Stimulated activated CD4-positive, alpha-beta T cell treated with anti-CD3 and anti-CD28 coated beads, Interleukin-4, amount 100 ng/mL, for 48 hours (primary cell): Measurements from ENCODE around the gene FAF1.
"Not testable (repeated sequence)": the region's sequence is repeated elsewhere in the genome, so short reads cannot be mapped to it uniquely, and the experiment has no call there.

Experiments used
- DNase-seq, 2 donors: peaks; one replicate each; pipeline ENCODE4 v3.0.0-alpha.2; 2020; ENCODE audit warnings: low read depth in 2 of 2

The FAF1 gene

DNA sequence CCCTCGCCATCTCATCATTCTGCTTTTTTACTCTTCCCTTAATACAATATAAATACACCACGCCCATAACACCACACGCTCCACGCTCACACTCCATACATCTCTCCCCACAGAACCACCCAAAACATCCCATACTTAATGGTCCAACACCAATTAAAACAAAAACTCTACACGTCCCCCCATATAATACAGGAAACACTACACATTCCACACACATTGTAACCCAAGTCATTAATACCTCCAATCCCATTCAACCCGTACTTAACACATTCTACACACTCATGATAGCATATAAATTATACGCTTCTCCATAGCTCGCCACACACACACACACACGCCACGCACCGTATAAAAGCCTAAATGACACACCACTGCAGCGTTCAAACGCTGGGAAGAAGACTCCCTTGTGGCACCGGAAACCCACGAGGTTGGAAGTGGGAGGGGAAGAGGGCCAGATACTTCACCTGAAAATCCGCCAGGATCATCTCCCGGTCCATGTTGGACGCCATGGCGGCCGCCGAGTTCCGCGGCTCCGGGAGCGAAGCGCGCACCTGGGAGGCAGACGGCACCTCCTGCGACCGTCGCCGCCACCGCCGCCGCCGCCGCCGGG lies 659 bp downstream of the FAF1 start:
- DNase-seq, result no peak

DNA sequence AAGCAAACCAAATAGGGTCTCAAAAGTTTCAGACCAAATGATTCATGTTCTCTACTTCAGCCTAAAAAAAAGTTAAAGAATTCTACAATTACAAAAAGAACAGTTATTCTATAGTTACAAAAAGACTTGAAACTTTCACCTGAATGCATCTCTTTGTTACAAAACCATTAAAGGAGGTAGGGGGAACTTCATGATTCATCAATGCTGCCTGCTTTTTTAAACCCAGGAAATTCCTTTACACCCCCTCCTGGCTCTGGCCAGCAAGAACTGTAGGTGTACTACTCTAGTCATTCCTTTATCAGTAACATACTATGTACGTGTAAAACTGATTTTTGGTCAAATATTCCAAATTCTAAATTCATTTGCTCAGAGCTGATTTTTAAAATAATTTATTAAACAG lies 5.0 kb downstream of the FAF1 start:
- no peak for DNase-seq

DNA sequence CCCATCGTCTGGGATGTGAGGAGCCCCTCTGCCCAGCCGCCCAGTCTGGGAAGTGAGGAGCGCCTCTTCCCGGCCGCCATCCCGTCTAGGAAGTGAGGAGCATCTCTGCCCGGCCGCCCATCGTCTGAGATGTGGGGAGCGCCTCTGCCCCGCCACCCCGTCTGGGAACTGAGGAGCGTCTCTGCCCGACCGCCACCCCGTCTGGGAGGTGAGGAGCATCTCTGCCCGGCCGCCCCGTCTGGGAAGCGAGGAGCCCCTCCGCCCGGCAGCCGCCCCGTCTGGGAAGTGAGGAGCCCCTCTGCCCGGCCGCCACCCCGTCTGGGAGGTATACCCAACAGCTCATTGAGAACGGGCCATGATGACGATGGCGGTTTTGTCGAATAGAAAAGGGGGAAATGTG lies 7.5 kb downstream of the FAF1 start:
- DNase-seq, result not testable (repeated sequence)

DNA sequence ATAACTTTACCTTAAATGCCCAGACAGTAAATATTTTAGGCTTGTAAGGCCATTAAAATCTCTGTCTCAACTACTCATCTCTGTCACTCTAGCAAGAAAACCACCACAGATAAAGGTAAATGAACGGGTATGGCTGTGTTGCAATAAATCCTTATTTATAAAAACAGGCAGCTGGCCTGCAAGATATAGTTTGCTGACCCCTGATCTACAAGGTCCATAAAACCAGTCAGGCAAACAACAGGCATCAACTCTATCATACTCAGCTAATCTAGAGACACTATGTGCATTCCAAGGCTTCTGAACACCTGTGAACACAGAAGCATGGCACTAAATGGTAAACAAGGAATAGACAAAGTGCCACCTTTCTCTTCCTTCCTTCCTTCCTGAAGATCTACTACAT lies 9.7 kb downstream of the FAF1 start:
- DNase-seq, result no peak

DNA sequence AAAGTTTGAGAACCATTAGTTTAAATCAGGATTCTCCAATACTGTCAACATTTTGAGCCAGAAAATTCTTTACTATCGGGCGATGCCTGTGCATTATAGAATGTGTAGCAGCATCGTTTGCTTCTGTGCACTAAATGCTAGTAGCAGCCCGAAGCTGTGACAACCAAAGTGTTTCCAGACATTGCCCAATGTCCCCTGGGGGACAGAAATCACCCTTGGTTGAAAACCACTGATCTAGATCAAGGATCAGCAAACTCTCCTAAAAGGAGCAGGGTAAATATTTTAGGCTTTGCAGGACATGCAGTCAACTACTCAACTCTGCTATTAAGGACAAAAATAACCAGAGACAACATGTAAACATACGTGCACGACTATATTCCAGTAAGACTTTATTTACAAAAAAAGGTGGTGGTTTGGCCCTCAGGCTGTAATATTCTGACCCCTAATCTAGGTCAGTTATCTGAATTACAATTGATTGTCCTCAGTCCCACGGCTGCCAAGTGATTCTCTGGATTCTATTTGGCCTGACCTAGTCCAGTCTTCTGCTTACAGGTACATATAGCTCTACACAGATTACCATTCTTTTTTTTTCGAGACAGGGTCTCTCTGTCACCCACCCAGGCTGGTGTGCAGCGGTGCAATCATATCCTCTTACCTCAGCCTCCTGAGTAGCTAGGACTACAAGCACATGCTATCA lies 10.6 kb downstream of the FAF1 start:
- no peak for DNase-seq

DNA sequence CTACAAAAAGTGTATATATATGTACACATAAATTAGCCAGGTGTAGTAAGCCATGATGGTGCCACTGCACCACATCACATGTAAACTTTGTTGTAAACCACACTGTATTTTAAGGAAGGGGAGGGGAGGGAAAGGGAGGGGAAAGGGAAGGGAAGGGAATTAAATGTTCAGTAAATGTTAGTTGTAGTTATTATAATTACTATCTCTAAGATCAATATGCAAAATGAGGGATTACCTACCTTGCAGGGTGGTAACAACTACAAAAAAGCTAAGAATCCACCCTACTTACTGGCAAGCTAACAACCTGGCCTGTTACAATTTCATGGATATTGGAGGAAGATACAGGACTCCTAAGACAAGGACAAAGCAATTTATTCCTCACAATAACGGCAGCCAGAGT lies 17.7 kb downstream of the FAF1 start:
- DNase-seq, result no peak

DNA sequence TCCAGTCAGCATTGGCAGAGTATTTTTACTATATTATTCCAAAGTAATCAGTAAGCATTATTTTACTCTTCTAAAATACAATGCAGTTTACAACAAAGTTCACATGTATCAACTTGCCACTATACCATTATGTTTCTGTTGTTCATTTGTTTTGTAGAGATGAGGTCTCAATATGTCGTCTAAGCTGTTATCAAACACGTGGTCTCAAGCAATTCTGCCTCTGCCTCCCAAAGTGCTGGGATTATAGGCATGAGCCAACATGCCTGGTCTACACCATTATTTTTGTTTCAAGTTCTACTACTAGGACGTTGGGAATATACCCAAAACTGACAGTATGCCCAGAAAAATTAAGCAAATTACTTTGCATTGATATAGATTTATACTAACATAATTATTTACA lies 19.8 kb downstream of the FAF1 start:
- no peak for DNase-seq

DNA sequence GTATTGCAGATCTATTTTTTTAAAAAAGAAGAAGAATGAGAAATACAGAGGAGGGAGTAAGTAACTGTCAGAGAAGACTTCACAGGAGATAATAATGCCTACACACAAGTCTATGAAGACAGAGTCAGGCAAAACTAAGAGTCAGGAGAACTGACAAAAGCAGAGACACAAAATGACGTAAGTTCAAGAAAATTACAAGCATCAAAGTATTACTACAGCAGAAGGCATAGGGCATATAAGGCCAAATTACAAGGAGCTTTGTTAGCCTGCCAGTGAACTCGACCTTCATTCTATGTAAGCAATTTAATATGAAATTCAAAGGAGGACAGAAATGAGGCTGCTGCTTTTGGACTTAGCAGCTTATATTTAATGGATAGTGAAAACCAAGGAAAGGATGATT lies 23.7 kb downstream of the FAF1 start:
- no peak for DNase-seq

DNA sequence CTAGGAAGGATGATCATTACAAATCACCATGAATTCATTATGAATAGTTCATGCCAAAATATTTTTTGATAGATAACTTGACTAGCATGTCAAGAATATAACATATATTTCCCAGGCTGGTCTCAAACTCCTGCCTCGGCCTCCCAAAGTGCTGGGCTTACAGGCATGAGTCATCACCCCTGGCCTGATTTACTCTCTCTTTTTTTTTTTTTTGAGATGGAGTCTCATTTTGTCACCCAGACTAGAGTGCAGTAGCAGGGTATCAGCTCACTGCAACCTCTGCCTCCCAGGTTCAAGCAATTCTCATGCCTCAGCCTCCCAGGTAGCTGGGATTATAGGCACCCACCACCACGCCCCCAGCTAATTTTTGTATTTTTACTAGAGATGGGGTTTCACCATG lies 24.8 kb downstream of the FAF1 start:
- not testable (repeated sequence) for DNase-seq

DNA sequence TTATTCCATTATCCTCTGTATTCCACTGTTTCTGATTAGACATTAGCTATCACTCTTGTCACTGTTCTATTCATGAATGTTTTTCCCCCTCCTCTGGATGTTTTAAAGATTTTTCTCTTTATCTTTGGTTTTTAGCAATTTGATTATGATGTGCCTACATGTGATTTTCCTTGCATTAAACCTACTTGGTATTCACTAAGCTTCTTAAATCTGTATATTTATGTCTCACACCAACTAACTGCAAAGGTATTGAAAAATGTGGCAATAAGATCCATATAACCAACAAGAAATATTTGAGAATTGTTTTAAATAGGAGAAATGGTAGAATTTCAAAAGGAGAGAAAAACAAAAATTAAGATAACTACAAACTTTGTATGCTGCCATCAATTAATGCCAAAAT lies 25.2 kb downstream of the FAF1 start:
- no peak for DNase-seq

DNA sequence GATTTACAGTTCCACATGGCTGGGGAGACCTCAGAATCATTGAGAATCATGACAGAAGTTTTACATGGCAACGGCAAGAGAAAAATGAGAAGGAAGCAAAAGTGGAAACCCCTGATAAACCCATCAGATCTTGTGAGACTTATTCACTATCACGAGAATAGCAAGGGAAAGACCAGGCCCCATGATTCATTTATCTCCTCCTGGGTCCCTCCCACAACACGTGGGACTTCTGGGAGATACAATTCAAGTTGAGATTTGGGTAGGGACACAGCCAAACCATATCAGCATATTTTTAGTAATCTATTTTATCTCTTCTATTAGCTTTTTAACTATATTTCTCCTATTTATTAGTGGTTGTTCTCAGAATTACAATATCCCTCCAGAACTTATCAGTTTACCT lies 26.3 kb downstream of the FAF1 start:
- DNase-seq, result not testable (repeated sequence)

DNA sequence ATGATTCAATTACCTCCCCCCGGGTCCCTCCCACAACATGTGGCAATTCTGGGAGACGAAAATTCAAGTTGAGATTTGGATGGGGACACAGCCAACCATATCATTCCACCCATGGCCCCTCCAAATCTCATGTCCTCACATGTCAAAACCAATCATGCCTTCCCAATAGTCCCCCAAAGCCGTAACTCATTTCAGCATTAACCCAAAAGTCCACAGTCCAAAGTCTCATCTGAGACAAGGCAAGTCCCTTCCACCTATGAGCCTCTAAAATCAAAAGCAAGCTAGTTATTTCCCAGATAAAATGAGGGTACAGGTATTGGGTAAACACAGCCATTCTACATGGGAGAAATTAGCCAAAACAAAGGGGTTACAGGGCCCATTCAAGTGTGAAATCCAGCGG lies 28.0 kb downstream of the FAF1 start:
- DNase-seq, result not testable (repeated sequence)

DNA sequence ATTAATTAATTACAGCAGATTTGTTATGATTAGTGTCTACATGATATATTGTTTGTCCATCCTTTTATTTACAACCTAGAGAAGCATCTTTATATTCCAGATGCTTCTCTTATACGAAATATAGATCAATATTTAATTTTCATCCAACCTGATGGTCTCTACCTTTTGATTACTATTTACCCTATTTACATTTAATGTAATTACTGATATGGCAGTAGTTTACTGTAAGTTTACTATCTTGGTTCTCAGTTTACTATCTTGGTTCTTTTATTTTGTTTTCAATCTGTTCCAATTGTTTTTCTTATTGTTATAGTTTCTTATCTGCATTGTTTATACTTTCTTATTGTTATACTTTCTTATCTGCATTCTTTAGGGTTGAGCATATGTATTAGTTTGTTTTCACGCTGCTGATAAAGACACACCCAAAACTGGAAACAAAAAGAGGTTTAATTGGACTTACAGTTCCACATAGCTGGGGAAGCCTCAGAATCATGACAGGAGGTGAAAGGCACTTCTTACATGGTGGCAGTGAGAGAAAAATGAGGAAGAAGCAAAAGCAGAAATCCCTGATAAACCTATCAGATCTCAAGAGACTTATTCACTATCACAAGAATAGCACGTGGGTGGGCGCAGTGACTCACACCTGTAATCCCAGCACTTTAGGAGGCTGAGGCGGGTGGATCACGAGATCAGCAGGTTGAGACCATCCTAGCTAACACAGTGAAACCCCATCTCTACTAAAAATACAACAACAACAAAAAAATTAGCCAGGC lies 28.9 kb downstream of the FAF1 start:
- peak; percentile 4 to 7 for DNase-seq

DNA sequence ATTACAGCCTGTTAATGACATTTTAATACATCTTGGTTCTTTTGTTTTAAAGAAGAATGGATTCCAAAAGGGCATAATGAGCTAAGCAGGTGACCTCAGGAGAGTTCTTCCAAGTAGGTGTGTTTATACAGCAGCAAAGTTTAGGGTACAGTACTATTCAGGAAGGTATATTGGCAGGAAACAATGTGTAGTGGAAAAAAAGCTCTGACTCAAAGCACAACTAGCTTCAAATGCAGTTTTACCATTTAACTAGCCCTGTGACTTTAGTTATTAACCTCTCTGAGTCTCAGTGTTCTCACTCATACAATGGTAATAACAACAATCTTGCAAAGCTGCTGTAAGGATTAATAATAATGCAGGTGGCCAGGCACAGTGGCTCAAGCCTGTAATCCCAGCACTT lies 29.9 kb downstream of the FAF1 start:
- DNase-seq, result no peak

DNA sequence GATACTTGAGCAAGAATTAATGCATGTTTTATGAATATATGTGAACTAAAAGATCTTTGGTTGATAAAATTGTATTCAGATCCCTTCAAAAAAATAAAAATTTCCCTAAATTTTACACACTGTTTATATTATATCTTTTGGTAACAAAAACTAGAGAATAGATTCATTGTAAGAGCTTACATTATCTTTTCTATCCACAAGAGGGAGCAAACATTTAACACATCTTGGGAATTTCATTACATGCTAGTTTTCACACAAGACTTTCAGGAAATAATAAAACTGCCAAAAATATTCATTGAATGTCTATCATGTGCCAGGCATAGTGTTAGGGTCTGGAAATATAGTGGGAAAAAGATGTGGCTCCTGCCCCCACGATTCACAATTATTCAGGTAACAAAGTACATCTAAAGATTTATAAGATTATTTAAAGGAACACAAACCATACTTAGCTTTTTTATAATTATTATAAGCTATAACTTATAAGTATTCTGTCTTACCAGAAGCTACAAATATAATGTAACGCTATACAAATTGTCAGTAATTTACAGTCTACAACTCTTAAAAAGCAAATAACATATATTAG lies 30.6 kb downstream of the FAF1 start:
- DNase-seq, result no peak

DNA sequence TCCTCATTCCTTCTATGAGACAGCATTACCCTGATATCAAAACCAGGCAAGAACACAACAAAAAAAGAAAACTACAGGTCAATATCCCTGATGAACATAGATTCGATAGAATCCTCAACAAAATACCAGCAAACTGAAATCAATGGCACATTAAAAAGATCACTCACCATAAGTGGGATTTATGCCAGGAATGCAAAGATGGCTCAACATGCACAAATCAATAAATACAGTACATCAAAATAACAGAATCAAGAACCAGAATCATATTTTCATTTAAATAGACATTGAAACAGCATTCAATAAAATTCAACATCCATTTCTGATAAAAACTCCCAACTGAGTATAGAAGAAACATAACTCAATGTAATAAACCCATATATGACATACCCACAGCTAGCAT lies 36.5 kb downstream of the FAF1 start:
- no peak for DNase-seq

DNA sequence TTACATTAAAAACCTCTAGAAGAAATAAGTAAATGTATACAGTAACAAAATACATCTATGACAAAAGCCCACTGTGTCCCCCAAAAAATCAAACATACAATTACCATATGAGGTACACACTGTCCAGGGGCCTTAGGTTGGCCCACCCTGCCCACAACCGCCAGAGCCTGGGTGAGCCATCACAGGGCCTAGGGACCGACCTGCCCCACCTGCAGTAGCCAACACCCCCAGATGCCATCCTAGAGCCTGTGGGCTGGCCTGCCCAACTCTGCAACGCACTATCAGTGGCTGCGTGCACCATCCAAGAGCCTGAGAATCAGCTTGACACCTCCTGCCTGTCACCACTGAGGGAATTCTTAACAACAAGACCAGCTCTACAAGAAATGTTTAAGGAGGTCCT lies 39.0 kb downstream of the FAF1 start:
- no peak for DNase-seq

DNA sequence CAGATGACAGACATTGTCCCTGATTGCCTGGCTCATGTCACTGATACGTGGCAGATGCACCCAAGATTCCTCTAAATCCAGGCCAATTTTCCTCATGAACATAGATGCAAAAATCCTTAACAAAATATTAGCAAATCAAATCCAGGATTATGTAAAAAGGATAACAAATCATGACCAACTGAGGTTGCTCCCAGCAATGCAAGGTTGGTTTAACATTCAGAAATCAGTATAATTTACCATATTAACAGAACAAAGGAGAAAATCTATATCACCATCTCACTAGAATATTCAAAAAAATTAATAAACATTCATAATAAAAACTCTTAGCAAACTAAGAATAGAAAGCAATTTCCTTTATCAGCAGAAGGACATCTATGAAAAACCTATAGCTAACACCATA lies 39.7 kb downstream of the FAF1 start:
- no peak for DNase-seq

DNA sequence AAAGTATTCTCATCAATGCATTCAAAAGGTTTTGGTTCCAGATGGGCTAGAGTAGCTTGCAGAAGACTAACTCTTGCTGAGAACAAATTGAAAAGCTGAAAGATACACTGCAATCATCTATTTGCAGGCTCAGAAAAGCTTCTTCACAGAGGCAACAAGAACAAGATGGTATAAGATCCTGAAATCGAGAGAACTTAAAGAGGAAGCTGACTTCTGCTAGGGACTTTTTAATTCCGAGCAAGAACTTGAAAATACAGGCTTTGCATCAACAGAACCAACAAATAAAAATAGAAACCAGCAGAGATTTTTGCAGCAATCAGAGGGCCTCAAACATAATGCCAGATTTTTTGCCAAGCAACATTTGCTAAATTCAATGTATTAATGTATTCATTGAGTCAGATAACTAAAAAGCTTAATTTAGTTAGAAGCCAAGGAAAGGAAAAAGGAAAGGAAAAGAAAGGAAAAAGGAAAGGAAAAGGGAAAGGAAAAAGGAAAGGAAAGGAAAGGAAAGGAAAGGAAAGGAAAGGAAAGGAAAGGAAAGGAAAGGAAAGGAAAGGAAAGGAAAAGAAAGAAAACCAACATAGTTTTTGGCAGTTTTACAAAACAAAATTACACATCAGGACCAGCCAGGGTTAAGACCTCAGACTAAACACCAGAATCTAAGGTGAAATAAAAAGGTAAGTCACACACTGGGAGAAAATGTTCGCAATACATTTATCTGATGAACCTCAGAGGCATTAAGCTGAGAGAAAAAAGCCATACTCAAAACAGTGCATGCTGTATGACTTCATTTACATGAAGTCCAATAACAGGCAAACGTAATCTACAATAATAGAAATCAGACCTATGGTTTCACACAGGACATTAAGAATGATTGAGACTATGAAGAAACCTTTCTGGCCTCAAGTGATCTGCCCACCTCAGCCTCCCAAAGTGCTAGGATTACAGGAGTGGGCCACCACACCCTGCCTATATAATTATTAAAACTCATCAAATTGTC lies 42.6 kb downstream of the FAF1 start:
- DNase-seq, result no peak

DNA sequence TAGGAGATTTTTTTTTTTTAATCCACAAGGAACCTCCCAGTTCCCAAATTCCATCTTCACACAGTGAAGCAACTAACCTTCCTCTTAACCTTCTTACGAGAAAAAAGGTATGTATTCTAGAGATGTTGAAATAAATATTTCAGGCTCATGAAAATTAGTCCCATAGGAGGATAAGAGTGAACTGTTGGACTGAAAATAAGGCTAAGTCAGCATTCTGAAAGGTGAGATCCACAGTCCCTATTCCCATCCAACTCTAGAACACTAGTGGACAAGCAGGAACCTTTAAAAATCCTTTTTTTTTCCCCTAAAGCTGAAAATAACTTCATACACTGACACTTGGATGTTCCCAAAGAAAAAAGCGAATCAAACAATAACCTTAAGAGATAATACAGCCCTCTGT lies 44.4 kb downstream of the FAF1 start:
- no peak for DNase-seq

DNA sequence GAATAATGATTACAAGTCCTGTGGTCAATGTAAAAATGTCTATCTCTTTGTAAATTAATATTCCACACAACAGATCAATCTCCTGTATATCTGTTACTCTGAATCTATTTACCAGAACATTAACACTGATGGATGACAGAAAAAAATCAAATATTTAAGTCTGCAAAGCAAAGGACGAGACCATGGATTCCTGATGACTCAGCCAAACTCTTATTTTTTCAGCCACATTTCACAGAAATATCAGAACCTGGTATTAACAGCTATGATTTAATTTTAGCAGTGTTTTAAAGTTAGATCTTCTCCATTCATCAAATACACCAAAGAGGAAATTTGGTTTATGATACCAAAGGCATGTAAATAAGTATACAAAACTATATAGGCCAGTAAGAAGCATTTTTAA lies 46.1 kb downstream of the FAF1 start:
- DNase-seq, result no peak

DNA sequence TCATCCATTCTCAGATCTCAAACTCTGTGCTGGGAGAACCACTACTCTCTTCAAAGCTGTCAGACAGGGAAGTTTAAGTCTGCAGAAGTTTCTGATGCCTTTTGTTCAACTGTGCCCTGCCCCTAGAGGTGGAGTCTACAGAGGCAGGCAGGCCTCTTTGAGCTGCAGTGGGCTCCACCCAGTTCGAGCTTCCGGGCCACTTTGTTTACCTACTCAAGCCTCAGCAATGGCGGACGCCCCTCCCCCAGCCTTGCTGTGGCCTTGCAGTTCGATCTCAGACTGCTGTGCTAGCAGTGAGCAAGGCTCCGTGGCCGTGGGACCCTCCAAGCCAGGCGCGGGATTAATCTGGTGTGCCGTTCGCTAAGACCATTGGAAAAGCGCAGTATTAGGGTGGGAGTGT lies 49.7 kb downstream of the FAF1 start:
- DNase-seq, result not testable (repeated sequence)
